ENCODE measurements around the gene NDUFB3.

The NDUFB3 gene

DNA sequence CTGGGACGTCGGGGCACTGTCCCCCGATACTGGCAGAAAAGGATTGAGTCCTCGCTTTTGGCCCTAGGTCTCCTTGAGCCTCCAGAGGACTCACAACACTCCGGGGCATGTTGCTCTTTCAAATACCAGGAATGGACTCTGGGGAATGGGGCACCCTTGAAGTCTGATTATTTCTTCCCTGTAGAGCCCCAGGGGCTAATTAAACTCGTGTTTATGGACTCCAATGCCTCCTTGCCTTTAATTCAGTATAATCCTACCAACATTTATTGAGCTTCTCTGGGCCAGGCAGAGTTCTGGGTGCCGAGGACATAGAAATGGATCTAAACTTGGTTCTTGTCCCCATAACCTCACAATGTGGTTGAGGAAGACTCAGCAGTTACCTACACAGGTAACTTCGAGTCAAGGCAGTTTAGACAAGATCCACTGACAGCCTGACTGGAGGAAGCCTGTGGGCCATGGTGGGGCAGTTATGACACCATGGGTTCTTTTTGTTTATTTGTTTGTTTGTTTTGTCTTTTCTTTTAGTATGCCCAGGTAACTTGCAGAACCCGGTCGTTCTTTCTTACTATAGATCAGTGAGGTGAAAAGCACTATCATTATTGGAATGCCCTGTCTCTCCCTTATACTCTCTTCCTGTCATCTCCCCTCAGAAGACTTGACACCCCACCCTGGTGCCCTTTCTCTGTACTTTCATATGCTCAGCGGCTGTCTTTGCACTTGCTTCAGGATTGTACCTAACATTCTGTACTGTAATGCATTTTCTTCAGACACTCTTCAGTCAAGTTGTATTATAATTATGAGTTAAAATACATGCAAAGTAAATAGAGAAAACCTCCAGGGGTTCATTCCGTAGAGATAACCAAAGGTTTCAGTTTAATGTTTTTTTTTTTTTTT is 47.4 kb downstream of the NDUFB3 start:
- peak in 2 of 42 donors; percentile 2 to 16 for DNase-seq
- intact Hi-C loops (cut with DNase I): loop anchor here (5.0 kb wide), 1 partner anchor 38 kb away; no protein-coding TSS in a partner anchor

DNA sequence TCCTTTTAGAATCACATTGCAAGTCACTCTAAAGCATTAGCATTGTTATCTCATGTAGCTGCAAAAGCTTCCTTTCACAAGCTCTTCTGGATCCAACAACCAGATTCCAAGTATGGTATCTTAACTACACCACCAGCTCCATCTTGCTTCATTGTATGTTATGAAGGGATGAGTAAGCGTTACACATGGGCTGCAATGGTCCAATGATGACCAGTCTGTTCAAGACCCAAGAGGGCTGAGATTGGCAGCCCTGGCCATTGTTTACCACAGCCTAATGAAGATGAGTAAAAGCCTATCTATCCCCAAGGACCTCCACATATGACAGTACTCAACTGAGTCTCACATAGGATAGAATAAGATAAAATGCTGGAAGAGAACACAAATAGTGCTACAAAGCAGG is 50.5 kb downstream of the NDUFB3 start:
- DNase-seq: no peak
- intact Hi-C loops (cut with DNase I): no loop called here

DNA sequence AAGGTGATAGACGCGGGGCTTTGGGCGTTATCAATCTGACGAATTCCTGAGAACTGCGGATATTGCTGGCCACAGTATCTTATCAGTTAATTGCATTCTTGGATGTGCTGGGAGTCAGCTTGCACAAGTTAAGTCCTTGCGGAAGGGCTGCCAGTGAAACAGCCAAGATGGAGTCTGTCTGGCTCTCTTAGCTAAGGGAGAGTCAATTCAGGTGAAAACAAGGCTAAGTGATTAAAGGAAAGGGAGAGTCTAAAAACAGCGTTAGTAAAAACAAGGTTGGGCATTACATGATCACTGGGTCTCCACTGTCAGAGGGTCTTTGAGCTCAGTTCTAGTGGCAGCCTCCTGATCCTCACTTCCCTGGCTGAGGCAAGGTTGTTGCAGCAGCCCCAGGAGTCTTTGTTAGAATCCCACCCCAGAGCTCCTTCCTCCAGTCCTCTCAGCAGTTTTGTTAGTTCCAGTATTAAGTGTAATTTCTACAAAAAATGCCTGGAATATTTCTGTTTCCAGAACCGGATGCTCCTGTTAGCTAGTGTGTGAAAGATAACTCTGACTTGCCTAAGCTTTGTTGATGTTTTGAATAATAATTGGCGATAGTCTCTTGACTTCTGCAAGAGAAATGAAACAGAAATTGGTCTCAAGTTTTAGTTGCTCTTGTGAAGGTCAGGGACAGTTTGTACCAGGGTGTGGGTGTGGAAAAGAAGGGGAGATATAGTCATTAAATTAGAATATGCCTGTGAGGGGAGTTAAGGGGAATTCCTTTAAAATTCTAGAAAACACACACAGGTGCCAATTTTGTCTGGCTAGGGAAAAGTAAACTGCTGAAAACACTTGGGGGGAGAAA is 54.7 kb downstream of the NDUFB3 start:
- intact Hi-C loops (cut with DNase I): no loop called here
- no peak for DNase-seq

DNA sequence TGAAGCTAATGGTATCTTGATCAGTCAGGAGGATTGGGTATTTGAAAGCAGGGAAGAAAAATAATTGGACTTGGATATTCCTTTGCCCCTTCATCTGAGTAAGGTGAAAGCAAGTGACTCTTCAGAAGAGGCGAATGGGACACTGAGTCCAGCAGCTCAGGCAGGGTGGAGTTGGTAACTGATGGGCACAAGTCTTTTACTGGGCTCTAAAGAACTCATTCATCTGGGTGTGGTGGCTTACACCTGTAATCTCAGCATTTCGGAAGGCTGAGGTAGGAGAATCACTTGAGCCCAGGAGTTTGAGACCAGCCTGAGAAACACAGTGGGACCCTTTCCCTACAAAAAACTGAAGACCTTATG is 55.3 kb downstream of the NDUFB3 start:
- DNase-seq: no peak
- intact Hi-C loops (cut with DNase I): no loop called here

DNA sequence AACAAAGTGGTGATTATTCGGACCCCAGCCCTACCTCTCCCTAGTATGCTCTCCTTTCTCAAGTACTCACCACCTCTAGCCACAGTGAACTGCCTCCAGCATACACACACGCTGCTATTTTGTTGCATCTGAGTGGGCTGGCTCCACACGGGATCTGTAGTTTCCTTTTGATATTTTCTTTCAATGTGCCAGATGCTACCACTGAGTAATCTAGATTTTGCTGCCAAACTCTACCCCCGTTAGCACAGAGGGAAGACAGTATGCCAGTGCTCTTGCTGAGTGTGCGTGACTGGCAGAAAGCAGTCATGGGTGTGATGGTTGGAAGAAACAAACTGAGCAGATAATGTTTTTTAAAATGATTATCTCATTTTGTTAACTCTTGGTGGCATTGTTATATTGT is 55.8 kb downstream of the NDUFB3 start:
- intact Hi-C loops (cut with DNase I): no loop called here

DNA sequence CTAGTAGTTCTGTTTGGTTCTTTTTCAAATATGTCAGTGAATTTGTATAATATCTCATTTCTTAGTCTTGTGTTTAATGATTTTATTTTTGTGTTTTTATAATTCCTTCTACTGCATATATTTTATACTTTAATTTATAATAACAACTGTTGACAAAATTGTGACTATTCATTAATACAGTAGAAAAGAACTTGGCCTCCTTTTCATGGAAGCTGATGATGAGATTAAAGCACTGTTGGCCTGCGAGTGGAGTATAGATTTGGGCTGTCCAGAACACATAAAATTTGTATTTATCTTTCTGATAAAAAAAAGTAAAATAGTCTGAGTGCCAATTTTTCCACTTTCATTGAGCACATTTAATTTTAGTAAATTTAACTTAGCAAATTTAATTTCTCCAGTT is 56.2 kb downstream of the NDUFB3 start:
- intact Hi-C loops (cut with DNase I): no loop called here
- no peak for DNase-seq

More for the DNA sequence above, 55.8 kb downstream of the NDUFB3 start:
- peak in 25 of 42 donors; percentile 28 to 79 (median 49) for DNase-seq

DNA sequence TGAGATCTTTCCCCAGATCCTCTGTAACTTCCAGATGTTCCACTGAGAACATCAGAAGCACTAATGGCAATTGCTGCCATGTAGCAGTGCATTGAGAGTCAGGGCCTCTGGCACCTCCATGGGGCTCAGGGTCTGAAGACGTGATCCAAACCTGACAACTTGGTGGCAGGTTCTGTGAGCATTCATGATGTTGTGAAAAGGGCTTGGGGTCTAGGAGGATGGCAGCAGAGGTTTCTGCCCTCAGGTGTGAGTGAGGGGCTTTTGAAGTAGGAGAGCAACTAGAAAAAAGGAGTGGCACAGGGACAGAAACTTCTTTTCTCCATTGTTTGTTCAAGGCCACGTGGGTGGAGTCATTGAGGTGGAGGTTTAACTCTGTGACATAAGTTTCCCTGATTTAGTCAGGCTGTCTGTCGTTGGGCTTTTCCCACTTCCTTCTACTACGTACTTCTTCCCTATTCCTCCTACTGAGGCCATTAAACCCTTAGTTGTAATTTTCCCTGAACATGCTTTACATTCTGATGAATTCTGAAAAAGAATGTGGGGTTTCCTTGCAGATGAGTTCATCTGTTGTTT is 57.2 kb downstream of the NDUFB3 start:
- DNase-seq: peak in 16 of 42 donors; percentile 15 to 71 (median 42)
- intact Hi-C loops (cut with DNase I): no loop called here

DNA sequence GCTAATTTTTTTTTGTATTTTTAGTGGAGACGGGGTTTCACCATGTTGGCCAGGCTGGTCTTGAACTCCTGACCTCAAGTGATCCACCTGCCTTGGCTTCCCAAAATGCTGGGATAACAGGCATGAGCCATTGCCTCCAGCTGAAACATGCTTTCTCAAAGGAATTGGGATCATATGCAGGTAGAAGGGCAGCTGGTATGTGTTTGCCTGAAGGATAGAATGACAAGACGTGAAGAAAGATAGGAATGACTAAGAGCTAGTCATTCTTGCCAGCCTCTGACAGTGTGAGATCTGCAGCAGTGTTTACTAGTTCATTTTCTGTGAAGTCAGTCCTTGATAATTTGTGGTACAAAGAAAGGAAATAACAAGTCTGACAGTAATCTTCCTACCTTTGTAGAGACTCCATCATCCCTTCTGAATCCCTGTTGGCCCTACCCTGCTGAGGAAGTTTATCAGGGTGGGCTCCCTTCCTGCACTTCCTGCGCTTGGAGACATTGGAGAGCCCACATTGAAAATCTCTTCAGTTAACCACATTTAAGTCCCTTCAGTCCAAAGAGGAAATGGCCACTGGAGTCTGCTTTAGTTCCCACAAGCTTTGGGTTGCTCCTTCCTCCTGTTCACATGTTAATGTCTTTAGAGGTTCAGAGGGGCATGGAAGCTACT is 58.9 kb downstream of the NDUFB3 start:
- intact Hi-C loops (cut with DNase I): no loop called here
- DNase-seq: no peak

DNA sequence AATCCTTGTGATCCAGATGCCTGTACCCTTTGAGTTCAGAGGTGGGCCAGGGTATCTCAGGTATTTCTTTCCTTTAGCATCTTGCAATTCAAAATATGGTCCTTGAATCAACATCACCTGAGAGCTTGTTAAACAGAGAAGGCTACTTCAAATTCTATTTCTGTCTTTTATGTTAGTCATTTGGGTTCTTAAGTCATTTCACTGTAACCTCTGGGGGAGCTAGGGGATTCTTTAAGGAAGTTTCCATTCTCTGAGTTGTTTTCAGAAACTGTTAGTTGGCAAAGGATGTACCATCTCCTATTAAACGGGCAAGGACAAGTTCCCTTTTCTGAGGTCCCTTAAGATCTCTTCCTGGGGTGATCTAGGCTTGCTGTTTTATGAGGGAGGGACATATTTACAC is 60.7 kb downstream of the NDUFB3 start:
- intact Hi-C loops (cut with DNase I): no loop called here
- no peak for DNase-seq
